GM19351 (cell line): ENCODE results near the gene ACTR6.

Source experiments
- ATAC-seq: cut with Tn5 transposase; IDR thresholded peaks from one replicate; pipeline ENCODE4 v1.9.1; 2021; ENCODE audit warnings: mild to moderate bottlenecking, moderate library complexity; ENCODE audit not compliant: unreplicated experiment

The ACTR6 gene

GRCh38 chr12:100265732-100266584 lies 65.3 kb downstream of the ACTR6 start:
- ATAC-seq = peak; percentile 10

GRCh38 chr12:100266585-100266834 lies 65.9 kb downstream of the ACTR6 start:
- peak; percentile 82 for ATAC-seq

- peak; percentile 86 for ATAC-seq
These were observed 66.4 kb downstream of the ACTR6 start, which contains the start of the genes DEPDC4 and SCYL2 for GRCh38 chr12:100266835-100267602. Gene DEPDC4, minus strand, starts transcription at chr12:100267079. Its CDS starts 3 bp downstream, at chr12:100267076. Gene SCYL2, plus strand, starts transcription at chr12:100267177. Its CDS starts 15,794 bp downstream, at chr12:100282971.

GRCh38 chr12:100267603-100268281 lies 67.1 kb downstream of the ACTR6 start:
- peak; percentile 10 for ATAC-seq

- ATAC-seq = no peak
These were observed 68.4 kb downstream of the ACTR6 start for GRCh38 chr12:100268835-100269564.

- no peak for ATAC-seq
These were observed 73.2 kb downstream of the ACTR6 start for GRCh38 chr12:100273782-100274181.
